ENCODE data around the gene GPR152. TPM values are rescaled to one million over a fixed set of nuclear protein-coding genes. Genes with fewer than 3 reads are reported as not detected.

Gene GPR152
- total RNA-seq, 2 donors from 2014 or later, result not detected

DNA sequence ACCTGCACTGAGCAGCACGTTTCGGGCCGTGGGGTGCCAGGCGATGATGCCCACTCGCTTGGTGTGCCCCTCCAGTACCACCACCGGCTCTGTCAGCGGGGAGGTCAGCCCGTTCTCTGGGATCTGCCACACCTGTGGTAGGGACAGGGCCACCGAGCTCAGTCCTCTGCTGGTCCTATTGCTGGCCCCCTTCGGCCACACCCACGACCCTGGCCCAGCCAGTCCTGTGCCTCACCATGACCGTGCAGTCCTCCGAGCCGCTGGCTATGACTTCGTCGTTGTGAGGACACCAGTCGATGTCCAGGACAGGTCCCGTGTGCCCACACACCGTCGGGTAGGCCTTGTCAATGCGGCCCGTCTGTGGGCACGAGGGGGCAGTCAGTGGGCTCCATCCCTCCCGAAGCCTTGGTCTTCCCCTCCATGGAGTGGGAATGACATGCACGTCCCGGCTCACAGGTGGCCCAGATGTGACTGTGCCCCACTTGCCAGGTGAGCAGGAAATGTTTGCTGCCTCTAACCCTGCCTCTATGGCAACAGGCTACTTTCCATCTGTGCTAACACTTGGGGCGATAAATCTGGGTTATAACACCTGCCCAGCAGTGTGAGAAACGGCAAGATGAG, 10.7 kb downstream of the GPR152 start:
- peak overlapping the region; percentile 98 for H3K27ac ChIP-seq
- TF ChIP-seq CTCF (IDR thresholded peaks at IDR 0.05) (no peak), POLR2AphosphoS5 (IDR thresholded peaks at IDR 0.05) (no peak), POLR2A (IDR thresholded peaks at IDR 0.05) (no peak)
- DNase-seq (ENCODE audit: low spot score), result no peak
- WGBS, result 83% methylated on average over 25 of the region's 28 CpGs
- no peaks in the 10 kb centered on the region for H3K9me3 ChIP-seq
- H3K4me1 ChIP-seq (replicated peaks), result peaks cover 16% of the 10 kb centered on the region
- H3K4me3 ChIP-seq, result peak overlapping the region in 1 of 2 donors; percentile 86
- intact Hi-C loops (cut with DNase I), result no loop called here
- no peaks in the 10 kb centered on the region for H3K27me3 ChIP-seq (replicated peaks; ENCODE audit: insufficient read depth)
- peaks cover 0 to 10% of the 10 kb centered on the region in 2 donors for H3K36me3 ChIP-seq

DNA sequence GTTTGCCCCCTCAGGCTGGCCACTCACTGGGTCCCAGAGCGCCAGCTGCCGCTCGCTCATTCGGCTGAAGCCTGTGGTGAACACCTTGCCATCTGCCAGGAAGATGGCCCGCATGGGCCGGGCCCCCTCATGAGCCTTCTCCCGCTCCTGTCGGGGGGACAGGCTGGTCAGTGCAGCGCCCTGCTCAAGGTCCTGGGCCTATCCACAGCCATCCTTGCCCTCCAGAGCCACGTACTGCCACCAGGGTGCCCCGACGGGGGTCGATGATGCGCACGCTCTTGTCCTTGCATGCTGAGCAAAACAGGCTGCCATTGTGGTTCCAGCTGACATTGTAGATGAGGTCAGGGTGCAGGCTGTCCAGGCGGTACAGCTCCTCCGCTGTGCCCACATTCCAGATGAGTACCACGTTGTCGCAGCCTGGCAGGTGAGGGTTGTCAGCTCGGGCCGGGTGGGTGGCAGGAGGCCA, 11.4 kb downstream of the GPR152 start:
- H3K27ac ChIP-seq, result no peak overlapping the region
- 84% methylated on average over 21 of the region's 21 CpGs for WGBS
- TF ChIP-seq POLR2A (IDR thresholded peaks at IDR 0.05) (no peak), CTCF (IDR thresholded peaks at IDR 0.05) (no peak), POLR2AphosphoS5 (IDR thresholded peaks at IDR 0.05) (no peak)
- H3K36me3 ChIP-seq, result peaks cover 0 to 10% of the 10 kb centered on the region in 2 donors
- no peaks in the 10 kb centered on the region for H3K27me3 ChIP-seq (replicated peaks; ENCODE audit: insufficient read depth)
- no peak for DNase-seq (ENCODE audit: low spot score)
- H3K4me1 ChIP-seq (replicated peaks), result peaks cover 16% of the 10 kb centered on the region
- no peak overlapping the region for H3K4me3 ChIP-seq
- H3K9me3 ChIP-seq, result no peaks in the 10 kb centered on the region
- intact Hi-C loops (cut with DNase I), result no loop called here

- H3K9me3 ChIP-seq, result no peaks in the 10 kb centered on the region
- H3K27me3 ChIP-seq (replicated peaks; ENCODE audit: insufficient read depth), result no peaks in the 10 kb centered on the region
- 70% methylated on average over 17 of the region's 17 CpGs for WGBS
- peaks cover 16% of the 10 kb centered on the region for H3K4me1 ChIP-seq (replicated peaks)
- no peak overlapping the region for H3K4me3 ChIP-seq
- DNase-seq (ENCODE audit: low spot score), result no peak
- H3K27ac ChIP-seq, result no peak overlapping the region
- H3K36me3 ChIP-seq, result peaks cover 6 to 10% of the 10 kb centered on the region in 2 donors
- intact Hi-C loops (cut with DNase I), result no loop called here
- TF ChIP-seq POLR2A (IDR thresholded peaks at IDR 0.05), result no peak
- TF ChIP-seq CTCF (IDR thresholded peaks at IDR 0.05), result no peak
- TF ChIP-seq POLR2AphosphoS5 (IDR thresholded peaks at IDR 0.05), result no peak
Observed at GRCh38 chr11:67440229-67441097, 12.1 kb downstream of the GPR152 start.

GRCh38 chr11:67439321-67440228, 13.0 kb downstream of the GPR152 start:
- 75% methylated on average over 31 of the region's 31 CpGs for WGBS
- DNase-seq (ENCODE audit: low spot score), result no peak
- Histone ChIP-seq H3K4me3 (no peak overlapping the region), H3K36me3 (peaks cover 7 to 16% of the 10 kb centered on the region in 2 donors), H3K27ac (peak overlapping the region in 1 of 2 donors; percentile 23), H3K9me3 (no peaks in the 10 kb centered on the region), H3K4me1 (replicated peaks) (peaks cover 16% of the 10 kb centered on the region), H3K27me3 (replicated peaks; ENCODE audit: insufficient read depth) (no peaks in the 10 kb centered on the region)
- TF ChIP-seq POLR2AphosphoS5 (IDR thresholded peaks at IDR 0.05) (no peak), POLR2A (IDR thresholded peaks at IDR 0.05) (no peak), CTCF (IDR thresholded peaks at IDR 0.05) (no peak)
- intact Hi-C loops (cut with DNase I), result no loop called here
